ENCODE measurements around the gene CHID1. TPM values are rescaled to one million over a fixed set of nuclear protein-coding genes. Genes with fewer than 3 reads are reported as not detected.

CHID1 gene
- total and polyA plus RNA-seq, 2 of the 8 experiments (the other 6 are each of a cell fraction or from before 2014, with no cell fraction given) = 81.2 to 88.5 TPM

DNA sequence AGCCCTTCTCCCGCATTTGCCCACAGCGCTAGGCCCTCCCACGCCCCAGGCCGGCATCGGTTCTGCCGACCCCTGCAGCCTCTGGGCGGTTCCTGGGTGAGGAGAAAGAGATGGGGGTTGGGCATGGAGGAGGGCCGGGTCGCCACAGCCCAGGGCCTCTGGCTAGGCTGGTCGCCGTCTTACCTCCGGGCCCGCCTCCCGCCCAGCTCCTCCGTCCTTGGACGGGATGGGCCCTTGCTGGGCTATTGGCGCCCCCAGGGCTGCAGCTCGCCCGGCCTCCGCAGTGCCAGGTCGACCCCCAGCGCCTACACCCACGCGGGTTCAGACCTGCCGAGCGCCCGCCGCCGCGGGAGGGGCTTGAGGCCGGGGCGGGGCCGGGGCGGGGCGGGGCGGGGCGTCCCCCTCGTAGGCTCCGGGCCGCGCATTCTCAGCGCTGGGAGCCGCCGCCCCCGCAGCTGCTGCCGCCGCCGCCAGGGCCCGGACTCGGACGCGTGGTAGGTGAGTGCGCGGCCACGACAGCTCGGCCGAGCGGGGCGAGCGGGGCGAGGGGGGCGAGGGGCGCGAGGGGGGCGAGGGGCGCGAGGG, 78.0 kb downstream of the CHID1 start, which contains the start of gene CD151 (continued):
- TF ChIP-seq, protein P1, sequence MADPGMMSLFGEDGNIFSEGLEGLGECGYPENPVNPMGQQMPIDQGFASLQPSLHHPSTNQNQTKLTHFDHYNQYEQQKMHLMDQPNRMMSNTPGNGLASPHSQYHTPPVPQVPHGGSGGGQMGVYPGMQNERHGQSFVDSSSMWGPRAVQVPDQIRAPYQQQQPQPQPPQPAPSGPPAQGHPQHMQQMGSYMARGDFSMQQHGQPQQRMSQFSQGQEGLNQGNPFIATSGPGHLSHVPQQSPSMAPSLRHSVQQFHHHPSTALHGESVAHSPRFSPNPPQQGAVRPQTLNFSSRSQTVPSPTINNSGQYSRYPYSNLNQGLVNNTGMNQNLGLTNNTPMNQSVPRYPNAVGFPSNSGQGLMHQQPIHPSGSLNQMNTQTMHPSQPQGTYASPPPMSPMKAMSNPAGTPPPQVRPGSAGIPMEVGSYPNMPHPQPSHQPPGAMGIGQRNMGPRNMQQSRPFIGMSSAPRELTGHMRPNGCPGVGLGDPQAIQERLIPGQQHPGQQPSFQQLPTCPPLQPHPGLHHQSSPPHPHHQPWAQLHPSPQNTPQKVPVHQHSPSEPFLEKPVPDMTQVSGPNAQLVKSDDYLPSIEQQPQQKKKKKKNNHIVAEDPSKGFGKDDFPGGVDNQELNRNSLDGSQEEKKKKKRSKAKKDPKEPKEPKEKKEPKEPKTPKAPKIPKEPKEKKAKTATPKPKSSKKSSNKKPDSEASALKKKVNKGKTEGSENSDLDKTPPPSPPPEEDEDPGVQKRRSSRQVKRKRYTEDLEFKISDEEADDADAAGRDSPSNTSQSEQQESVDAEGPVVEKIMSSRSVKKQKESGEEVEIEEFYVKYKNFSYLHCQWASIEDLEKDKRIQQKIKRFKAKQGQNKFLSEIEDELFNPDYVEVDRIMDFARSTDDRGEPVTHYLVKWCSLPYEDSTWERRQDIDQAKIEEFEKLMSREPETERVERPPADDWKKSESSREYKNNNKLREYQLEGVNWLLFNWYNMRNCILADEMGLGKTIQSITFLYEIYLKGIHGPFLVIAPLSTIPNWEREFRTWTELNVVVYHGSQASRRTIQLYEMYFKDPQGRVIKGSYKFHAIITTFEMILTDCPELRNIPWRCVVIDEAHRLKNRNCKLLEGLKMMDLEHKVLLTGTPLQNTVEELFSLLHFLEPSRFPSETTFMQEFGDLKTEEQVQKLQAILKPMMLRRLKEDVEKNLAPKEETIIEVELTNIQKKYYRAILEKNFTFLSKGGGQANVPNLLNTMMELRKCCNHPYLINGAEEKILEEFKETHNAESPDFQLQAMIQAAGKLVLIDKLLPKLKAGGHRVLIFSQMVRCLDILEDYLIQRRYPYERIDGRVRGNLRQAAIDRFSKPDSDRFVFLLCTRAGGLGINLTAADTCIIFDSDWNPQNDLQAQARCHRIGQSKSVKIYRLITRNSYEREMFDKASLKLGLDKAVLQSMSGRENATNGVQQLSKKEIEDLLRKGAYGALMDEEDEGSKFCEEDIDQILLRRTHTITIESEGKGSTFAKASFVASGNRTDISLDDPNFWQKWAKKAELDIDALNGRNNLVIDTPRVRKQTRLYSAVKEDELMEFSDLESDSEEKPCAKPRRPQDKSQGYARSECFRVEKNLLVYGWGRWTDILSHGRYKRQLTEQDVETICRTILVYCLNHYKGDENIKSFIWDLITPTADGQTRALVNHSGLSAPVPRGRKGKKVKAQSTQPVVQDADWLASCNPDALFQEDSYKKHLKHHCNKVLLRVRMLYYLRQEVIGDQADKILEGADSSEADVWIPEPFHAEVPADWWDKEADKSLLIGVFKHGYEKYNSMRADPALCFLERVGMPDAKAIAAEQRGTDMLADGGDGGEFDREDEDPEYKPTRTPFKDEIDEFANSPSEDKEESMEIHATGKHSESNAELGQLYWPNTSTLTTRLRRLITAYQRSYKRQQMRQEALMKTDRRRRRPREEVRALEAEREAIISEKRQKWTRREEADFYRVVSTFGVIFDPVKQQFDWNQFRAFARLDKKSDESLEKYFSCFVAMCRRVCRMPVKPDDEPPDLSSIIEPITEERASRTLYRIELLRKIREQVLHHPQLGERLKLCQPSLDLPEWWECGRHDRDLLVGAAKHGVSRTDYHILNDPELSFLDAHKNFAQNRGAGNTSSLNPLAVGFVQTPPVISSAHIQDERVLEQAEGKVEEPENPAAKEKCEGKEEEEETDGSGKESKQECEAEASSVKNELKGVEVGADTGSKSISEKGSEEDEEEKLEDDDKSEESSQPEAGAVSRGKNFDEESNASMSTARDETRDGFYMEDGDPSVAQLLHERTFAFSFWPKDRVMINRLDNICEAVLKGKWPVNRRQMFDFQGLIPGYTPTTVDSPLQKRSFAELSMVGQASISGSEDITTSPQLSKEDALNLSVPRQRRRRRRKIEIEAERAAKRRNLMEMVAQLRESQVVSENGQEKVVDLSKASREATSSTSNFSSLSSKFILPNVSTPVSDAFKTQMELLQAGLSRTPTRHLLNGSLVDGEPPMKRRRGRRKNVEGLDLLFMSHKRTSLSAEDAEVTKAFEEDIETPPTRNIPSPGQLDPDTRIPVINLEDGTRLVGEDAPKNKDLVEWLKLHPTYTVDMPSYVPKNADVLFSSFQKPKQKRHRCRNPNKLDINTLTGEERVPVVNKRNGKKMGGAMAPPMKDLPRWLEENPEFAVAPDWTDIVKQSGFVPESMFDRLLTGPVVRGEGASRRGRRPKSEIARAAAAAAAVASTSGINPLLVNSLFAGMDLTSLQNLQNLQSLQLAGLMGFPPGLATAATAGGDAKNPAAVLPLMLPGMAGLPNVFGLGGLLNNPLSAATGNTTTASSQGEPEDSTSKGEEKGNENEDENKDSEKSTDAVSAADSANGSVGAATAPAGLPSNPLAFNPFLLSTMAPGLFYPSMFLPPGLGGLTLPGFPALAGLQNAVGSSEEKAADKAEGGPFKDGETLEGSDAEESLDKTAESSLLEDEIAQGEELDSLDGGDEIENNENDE (IDR thresholded peaks at IDR 0.05; ENCODE audit: insufficient replicate concordance, low read length) = no peak
- no peak for TF ChIP-seq POLR2AphosphoS5 (IDR thresholded peaks at IDR 0.05; ENCODE audit: low read depth, low read length)
- peak; percentile 38 for TF ChIP-seq KDM4A (IDR thresholded peaks at IDR 0.05; ENCODE audit: low read depth, low read length, severe bottlenecking)
- TF ChIP-seq SIX5 (IDR thresholded peaks at IDR 0.05; ENCODE audit: low read depth, low read length) = no peak
- TF ChIP-seq, protein P2, sequence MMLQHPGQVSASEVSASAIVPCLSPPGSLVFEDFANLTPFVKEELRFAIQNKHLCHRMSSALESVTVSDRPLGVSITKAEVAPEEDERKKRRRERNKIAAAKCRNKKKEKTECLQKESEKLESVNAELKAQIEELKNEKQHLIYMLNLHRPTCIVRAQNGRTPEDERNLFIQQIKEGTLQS (IDR thresholded peaks at IDR 0.05; ENCODE audit: insufficient read depth, low read depth, low read length) = no peak
- no peak for TF ChIP-seq RXRA (IDR thresholded peaks at IDR 0.05; ENCODE audit: insufficient read depth, low read depth, low read length)
- TF ChIP-seq, protein P3, sequence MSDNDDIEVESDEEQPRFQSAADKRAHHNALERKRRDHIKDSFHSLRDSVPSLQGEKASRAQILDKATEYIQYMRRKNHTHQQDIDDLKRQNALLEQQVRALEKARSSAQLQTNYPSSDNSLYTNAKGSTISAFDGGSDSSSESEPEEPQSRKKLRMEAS (IDR thresholded peaks at IDR 0.05) = peak; percentile 4; the same call in 1 of the 2 replicates
- peak; percentile 33; the same call in 1 of the 2 replicates for TF ChIP-seq TBP (IDR thresholded peaks at IDR 0.05; ENCODE audit: low read depth, low read length)
- TF ChIP-seq SRF (IDR thresholded peaks at IDR 0.05; ENCODE audit: low read depth, low read length) = no peak
